Epithelial cell of esophagus (primary cell): ENCODE measurements around the gene ADSS2.

Experiments
- DNase-seq: peaks from one replicate; pipeline ENCODE4 v3.0.0; 2010; ENCODE audit warnings: low read depth
- H3K4me3 ChIP-seq: 2 replicates; pipeline ENCODE4 v1.5.1; 2011; ENCODE audit warnings: mild to moderate bottlenecking, low read length, control low read depth
- CTCF ChIP-seq: IDR thresholded peaks from 2 replicates; pipeline ENCODE4 v1.5.1; 2011; ENCODE audit warnings: low read depth, mild to moderate bottlenecking, low read length, control low read depth, inconsistent platforms; ENCODE audit not compliant: insufficient read depth; ENCODE audit errors: missing control alignments

The ADSS2 gene

GRCh38 chr1:244397131-244397530, 54.6 kb downstream of the ADSS2 start:
- no peak for DNase-seq
- TF ChIP-seq CTCF, result no peak
- no peak overlapping the region for H3K4me3 ChIP-seq

GRCh38 chr1:244395965-244396364, 55.7 kb downstream of the ADSS2 start:
- DNase-seq, result peak; percentile 48
- H3K4me3 ChIP-seq, result no peak overlapping the region
- TF ChIP-seq CTCF, result peak; percentile 21

- H3K4me3 ChIP-seq, result no peak overlapping the region
- no peak for TF ChIP-seq CTCF
- no peak for DNase-seq
Measured at GRCh38 chr1:244394826-244395765, 56.6 kb downstream of the ADSS2 start.

GRCh38 chr1:244394346-244394745, 57.4 kb downstream of the ADSS2 start:
- TF ChIP-seq CTCF, result no peak
- DNase-seq, result no peak
- H3K4me3 ChIP-seq, result no peak overlapping the region

GRCh38 chr1:244393604-244394176, 58.0 kb downstream of the ADSS2 start:
- H3K4me3 ChIP-seq, result no peak overlapping the region
- no peak for DNase-seq
- TF ChIP-seq CTCF, result no peak

- no peak for TF ChIP-seq CTCF
Measured at GRCh38 chr1:244391761-244392160, 59.9 kb downstream of the ADSS2 start.

More at GRCh38 chr1:244391761-244392160, 59.9 kb downstream of the ADSS2 start:
- H3K4me3 ChIP-seq, result no peak overlapping the region
- peak; percentile 69 for DNase-seq
